GM18508 (cell line): ENCODE measurements around the gene UVRAG.
"Not testable (repeated sequence)": the region's sequence is repeated elsewhere in the genome, so short reads cannot be mapped to it uniquely, and the experiment has no call there.

Experiments
- ATAC-seq: cut with Tn5 transposase; IDR thresholded peaks from one replicate; pipeline ENCODE4 v1.9.1; 2021; ENCODE audit warnings: moderate number of reproducible peaks; ENCODE audit not compliant: insufficient read depth, unreplicated experiment

UVRAG gene

DNA sequence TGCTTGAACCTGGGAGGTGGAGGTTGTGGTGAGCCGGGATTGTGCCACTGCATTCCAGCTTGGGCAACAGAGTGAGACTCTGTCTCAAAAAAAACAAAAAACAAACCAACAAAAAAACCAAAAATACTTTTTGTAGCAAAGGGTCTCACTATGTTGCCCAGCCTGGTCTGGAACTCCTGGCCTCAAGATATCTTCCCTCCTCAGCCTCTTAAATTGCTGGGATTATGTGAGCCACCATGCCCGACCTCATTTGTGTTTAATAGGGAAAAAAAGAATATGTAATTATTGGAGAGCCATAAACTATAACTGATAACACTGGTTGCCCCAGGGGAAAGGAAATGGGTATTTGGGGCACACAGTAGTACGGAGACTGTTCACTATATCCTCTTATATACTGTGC, 19.7 kb downstream of the UVRAG start:
- no peak for ATAC-seq

DNA sequence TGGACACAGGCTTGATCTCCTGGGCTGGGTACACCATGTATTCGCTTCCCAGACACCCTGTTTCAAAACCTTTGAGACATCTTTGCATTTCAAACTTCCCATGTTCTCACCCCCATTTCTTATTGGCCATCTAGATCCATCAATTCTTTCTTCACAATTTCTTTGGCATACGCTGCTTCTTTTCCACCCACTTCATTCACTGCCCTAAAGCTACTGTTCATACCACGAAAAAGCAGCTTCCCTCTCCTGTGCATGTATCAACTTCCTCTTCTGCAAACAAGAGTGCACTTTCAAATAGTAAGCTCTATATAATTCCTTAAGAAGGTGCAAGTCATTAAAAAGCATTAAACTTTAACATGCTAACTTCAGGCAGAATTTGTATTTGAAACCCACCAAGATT, 21.4 kb downstream of the UVRAG start:
- no peak for ATAC-seq

DNA sequence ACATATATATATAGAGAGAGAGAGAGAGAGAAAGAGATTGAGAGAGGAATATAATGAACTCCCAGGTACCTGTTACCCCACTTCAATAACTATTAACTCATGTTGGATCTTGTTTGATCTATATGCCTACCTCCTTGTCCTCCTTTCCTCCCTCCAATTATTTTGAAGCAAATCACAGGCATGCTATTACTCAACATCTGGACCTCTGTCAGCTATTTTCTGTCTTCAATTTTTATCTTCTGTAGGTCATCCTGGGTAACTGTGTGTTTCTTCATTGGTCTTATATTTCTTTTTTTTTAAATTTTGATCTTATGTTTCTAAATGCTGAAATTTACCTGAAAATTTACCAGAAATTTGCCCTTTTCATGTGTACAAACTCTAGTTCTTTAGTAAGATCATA, 24.8 kb downstream of the UVRAG start:
- ATAC-seq, result no peak

DNA sequence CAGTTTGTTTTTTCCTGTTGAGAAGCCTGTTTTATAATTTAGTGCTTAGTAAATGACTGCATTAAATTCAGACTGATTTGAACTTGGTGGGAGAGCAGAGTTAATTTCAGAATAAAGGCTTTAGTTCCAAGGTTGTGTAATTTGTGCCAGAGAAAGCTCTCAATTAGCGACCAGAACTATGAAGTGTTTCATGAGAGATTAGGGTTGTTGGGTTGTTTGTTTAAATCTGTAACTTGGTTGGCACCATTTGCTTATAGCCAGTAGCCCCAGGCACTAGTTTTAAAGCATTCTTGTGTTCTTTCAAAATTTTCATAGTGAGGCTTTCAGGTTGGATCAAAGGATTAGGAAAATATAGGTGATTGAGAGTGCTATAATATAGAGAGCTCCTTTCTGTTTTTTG, 25.5 kb downstream of the UVRAG start:
- no peak for ATAC-seq

DNA sequence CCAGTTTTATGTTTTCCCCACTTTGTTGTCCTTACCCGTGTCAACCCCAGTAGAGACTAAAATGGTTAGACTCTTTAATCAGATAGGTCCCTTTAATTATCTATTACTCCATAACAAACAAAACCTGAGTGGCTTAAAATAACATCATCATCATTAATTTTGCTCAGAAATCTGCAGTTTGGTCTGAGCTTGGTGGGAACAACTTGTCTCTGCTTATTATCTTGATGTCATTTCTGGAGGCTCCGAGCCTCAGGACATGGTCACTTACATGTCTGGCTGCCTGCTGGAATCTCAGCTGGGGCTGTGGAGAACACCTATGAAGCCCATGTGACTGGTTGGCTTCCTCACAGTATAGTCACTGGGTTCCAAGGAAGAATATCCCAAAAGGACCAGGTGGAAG, 26.7 kb downstream of the UVRAG start:
- no peak for ATAC-seq

DNA sequence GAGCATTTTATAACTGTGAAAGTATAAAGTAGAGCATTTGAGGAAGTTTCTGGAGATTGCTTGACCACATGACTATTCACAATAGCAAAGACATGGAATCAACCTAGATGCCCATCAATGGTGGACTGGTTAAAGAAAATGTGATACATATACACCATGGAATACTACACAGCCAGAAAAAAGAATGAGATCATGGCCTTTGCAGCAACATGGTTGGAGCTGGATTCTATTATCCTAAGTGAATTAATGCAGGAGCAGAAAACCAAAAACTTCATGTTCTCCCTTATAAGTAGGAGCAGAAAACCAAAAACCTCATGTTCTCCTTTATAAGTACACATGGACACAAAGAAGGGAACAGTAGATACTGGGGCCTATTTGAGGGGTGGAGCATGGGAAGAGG, 30.3 kb downstream of the UVRAG start:
- ATAC-seq, result no peak

DNA sequence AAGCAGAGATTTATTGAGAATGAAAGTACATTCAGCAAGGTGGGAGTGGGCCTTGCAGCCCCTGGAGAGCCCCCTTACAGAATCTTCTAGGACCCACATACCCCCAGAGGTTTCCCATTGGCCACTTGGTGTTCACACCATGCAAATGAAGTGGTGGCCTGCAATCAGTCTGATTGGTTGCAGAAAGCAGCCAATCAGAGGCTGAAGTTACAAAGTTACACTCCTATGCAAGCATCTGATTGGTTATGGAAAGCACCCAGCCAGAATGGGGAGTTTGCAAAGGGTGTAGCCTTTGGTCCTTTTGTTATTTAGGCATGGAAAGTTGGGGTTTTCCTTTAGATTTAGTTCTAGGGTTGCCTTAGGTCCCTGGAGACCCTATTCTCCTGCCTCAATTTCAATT, 34.9 kb downstream of the UVRAG start:
- no peak for ATAC-seq

DNA sequence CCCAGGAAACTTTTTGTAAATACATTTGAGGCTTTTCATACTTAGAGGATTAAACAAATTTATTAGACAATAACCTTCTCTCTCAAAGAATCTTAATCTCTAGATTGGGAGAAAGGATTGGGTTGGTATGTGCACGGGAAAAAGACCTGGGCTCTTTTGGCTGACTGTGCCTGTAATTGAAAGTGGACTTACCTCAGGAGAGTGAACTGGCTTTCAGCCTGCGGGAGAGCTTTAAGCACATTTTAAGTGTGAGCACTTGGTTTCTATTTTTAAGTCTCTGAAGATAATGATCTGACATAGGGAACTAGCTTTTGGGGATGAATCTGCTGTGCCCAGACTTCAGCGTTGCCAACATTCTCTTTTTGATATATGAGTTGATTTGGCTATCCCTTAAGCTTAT, 35.8 kb downstream of the UVRAG start:
- no peak for ATAC-seq

DNA sequence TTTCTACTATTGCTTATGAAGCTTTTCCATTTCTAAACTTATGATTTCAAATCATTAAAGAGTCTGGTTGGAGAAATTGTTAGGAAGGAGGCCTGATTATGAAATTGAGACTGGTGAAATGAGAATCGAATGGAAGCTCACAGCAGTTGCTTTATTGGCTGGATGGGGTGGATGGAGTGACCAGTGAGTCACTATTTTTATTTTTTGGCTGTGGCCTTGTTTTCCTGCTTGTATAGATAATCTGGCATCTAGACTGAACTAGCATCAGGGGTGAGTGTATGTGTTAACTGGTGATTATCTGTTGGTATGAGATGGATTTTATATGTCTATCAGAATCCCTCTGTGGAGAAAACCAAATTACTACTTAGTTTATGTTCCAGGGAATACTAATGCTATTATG, 36.2 kb downstream of the UVRAG start:
- no peak for ATAC-seq

DNA sequence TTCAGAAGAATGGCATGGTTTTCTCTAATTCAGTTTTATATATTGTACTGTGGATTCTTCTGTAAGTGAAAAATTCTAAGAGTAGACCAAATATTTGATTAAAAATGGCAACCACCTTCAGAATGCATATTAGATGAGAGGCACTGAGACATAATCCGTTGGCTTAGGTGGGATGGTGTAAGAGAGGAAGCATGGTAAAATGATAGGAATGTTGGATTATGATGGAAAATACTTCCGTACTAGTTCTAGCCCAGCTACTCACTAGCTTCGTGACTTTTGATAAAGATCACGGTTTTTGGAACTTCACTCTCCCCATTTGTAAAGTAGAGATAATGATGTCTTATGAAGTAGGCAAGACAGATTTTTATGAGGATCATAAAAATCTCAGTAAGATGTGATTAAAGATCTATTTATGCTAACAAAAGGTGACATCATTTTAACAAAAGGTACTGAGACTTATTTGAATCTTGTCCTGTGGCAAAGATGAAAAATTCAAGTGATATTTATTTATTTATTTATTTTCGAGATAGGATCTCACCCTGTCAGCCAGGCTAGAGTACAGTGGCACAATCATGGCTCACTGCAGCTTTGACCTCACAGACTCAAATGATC, 37.5 kb downstream of the UVRAG start:
- ATAC-seq, result no peak

DNA sequence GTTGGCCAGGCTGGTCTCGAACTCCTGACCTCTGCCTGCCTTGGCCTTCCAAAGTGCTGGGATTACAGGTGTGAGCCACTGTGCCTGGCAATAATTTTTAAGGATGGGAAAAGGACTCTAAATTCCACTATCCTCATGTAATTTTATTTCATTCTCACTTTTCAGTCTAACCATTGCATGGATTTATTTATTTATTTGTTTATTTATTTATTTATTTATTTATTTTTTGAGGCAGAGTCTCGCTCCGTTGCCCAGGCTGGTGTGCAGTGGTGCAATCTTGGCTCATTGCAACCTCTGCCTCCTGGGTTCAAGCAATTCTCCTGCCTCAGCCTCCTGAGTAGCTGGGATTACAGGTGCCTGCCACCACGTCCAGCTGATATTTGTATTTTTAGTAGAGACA, 38.6 kb downstream of the UVRAG start:
- not testable (repeated sequence) for ATAC-seq

DNA sequence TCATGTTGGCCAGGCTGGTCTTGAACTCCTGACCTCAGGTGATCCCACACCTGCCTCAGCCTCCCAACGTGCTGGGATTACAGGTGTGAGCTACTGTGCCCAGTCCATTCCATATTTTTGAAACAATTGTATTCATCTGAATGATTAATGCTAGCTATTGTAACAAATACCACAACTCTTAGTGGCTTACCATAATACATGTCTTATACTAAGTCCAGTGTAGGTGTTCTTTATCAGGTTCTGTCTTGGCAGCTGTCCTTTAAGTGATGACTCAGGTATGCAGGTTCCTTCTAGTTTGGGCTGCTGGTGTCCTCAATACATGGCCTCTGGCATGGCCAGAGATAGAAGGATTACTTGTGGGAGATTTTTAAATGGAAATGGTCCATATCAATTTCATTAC, 39.0 kb downstream of the UVRAG start:
- no peak for ATAC-seq

DNA sequence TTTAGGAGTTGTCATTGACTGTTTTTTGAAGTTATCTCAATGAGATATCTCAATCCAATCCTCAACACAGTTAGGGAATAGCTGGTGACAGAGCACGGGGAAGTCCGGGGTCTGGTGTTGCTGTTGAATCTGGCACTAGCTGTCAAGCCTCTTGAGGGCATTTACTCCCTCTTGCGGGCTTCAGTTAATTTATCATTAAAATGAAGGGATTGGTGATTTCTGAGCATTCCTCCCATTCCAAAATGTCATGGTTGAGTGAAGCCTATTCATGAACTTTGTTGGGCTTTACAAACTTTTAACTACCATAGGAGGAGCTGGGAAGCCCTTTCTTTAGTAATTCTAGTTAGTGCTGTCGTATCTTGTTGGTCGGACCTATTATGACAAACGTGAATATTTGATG, 40.2 kb downstream of the UVRAG start:
- ATAC-seq, result no peak

DNA sequence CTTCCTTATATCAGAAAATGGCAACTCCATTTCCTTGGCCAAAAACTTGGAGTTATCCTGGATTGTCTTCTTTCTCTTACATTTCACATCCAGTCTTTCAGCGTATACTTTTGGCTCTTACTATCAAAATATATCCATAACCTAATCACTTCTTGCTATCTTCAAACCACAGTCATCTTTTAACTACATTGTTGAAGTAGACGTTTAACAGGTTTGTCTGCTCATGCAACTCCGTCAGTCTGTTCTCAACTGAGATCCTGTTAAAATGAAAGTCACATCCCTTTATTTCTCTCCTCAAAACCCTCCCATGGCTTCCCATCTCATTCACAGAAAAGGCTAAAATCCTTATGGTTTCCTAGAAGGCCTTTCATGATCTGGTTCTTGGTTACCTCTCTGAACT, 41.9 kb downstream of the UVRAG start:
- ATAC-seq, result no peak

DNA sequence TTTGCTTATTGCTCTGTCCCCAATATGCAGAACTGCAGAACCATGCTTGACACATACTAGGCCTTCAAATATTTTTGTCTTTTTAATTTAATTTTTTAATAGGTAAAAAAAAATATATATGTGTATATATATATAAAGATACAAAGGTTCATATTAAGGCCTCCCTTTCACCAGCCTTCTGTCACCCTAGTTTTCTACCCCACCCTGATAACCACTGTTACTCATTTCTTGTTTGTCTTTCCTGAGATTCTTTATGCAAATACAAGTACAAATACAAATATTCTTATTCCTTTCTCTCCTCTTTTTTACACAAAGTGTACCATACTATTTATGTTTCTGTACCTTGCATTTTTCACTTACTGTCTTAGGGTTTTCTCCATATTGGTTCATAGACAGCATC, 43.0 kb downstream of the UVRAG start:
- no peak for ATAC-seq

DNA sequence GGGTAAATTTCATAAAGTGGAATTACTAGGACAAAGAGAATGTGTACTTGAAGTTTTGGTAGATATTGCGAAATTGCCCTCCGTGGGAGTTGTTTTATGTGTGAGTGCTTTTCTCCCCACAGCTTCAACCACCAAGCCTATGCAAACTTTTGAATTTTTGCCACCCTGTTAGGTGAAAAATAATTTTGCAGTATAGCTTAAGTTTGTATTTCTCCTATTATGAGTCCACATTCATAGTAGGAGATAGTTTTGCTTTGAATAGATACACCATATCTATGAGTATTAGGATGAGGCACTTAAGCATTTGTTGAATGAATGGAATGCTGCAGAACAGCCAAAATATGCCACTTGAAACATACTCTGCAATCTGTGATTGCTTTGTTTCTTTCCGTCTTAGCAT, 43.6 kb downstream of the UVRAG start:
- ATAC-seq, result no peak

DNA sequence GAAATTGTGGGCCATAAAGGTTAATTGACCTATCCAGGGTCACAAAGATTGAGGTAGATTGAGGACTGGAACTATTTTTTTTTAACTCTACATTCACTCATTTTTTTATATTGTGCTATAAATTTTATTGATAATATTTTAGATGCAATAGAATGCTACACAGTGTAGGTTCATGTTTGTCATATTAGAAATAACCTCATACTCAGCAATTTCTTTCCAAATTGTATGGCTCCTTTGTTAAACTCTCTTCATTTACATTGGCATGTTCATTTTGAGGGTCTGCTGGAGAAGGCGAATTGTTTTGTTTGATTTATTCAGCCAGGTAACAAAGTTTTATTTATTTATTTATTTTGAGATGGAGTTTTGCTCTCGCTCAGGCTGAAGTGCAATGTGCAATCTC, 44.6 kb downstream of the UVRAG start:
- no peak for ATAC-seq

DNA sequence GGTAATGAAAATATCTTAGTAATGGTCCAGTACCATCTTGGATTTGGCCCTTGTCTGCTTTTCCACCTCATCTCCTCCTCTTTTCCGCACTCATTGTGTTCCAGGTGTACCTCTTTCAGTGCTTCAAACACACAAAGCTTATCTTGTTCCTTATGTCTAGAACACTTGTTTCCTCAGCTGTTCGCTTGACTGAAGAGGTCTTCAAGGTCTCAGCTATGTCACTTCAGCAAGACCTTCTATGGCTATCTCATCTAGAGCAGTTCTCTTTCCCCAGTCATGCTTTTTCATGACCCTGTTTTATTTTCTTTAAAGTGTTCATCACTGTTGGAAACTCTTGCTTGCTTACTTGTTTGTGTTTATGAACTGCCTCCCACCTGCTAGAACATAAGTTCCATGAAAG, 47.4 kb downstream of the UVRAG start:
- no peak for ATAC-seq

DNA sequence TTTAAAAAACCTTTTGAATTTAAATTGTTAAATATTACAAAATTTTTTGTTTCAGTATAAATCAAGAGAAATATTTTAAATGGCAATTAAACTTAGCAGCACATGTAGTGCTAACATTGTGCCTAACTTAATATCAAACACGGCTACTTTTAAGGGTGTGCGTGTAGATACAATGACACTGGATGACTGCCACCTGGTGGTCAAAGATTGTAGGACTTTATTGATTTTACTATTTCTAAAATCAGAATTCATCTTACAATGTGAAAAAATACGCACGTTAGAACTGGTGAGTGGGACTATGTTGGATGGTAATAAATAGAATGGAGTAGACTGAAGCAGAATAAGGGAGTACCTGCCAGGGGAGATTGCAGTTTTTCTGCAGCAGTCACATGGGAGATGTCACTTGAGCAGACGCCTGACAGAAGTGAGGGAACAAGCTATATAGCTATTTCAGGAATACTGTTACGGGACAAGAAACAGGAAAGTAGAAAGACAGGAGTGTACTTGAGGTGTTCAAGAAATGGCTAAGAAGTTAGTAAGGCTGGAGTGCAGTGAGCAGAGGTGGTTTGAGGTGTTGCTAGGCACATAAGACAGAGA, 52.9 kb downstream of the UVRAG start:
- ATAC-seq, result no peak

DNA sequence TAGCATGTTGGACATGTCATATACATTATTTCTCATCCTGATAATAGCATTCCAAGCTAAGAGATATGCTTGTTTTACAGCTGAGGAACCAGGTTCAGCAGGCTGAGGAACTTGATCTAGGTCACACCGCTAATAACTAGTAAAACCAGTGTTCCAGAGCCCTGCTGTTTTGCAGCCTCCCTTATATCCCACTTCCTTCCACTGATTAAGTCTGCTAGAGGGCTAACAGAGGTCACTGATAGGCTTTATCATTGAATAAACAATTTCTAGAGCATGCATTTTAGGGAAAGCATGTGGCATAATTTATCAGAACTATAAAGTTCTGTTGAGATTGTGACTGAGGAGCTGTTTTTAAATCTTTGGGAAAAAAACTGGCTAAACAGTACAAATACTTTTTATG, 54.0 kb downstream of the UVRAG start:
- ATAC-seq, result no peak

DNA sequence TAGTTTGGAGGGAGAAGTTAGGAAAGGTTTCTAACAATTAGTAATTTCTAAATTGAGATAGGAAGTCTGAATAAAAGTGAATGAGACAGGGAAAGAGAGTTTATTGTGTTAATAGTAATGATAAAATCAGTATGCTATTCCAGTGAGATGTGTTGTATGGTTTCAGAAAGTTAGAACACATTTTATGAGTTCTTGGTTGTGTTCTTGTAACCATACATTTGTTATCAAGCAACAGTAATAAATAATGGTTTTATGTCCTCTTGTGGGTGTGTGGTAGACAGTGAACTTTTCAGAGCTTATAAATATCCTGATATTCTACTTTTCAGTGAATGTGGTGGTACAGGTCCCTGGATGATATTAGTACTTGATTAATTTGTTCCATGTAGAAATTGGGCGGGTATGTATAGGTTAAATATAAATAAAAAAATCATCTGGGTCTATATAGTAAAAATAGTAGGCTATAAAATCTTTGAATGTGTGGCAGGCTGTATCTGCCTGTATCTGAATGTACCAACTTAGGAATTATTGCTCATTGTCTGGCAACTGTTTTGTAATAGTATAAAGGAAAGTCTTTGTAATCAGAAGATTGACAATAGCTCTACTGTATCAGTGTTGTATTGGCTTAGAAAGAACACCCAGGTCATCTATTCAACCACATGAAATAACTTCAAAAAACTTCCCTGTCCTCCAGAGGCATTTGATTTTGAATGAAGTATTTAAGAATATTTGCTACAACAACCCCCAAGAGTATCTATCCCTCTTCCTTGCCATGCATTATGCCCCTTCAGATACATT, 54.8 kb downstream of the UVRAG start:
- no peak for ATAC-seq

DNA sequence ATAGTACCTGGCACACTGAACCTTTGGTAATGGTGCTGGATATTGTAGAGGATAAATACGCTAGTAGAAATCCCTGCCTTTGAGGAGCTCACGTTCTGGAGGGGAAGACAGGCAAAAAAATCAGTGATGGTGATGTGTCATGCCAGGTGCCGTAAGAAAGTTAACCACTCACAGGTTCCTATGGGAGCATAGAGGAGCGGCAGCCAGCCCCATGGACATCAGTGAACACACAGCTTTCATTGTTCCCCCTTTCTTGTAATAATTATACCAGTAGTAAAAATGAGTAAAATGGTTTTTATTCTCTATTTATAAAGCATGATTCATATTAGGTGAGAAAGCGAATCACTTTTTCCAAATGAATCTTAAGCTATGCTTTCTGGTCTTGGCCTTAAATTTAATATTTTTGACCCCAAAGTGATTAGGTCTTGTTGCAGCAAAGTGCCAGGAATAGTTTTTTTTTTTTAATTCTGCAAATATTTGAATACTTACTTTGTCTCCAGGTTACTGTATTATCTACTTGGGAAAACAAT, 57.9 kb downstream of the UVRAG start:
- ATAC-seq, result no peak
